K562 (cell line): ENCODE results near the gene ASB2. TPM values are rescaled to one million over a fixed set of nuclear protein-coding genes. Genes with fewer than 3 reads are reported as not detected.

ENCODE experiments used
- ATAC-seq: fragments of 200-7000 bp; cut with Tn5 transposase; 3 replicates; pipeline ENCODE4 v1.9.1; 2020; ENCODE audit warnings: moderate library complexity
- BruUV-seq: library from RNA; stranded (reverse); fragments of 400-500 nt; replicated peaks from 2 replicates; lab custom pipeline; 2021; lab: Mats Ljungman, UMichigan
- CTCF ChIA-PET: fragments of 300-600 bp; formaldehyde crosslinking; extraction: SDS; loops from one replicate; lab custom pipeline; 2021; ENCODE audit warnings: low intra/inter-chr PET ratio; lab: Yijun Ruan, JAX
- POLR2A ChIA-PET: fragments of 300-600, 350-650 bp; sonication (Branson Sonifier 250); formaldehyde crosslinking; extraction: SDS; loops from one replicate; lab custom pipeline; 2021; ENCODE audit warnings: antibody characterized with exemption, inconsistent platforms; lab: Yijun Ruan, JAX
- DNase-seq, 4 experiments: peaks; one replicate each; pipeline versions ENCODE4 v3.0.0 to v3.0.0-alpha.2; 2011 to 2018; ENCODE audit warnings: low spot score in 3 of 4, mixed read lengths in 3 of 4; ENCODE audit errors: extremely low read depth in 1 of 4
- FAIRE-seq: peaks from 2 replicates; lab custom pipeline; 2011; peaks lifted over from hg19 to GRCh38; lab: Jason Lieb, UNC
- H2AFZ ChIP-seq: 2 replicates; pipeline ENCODE4 v1.6.0; 2011; ENCODE audit warnings: low read depth, low read length, control low read depth, inconsistent platforms
- H3K27ac ChIP-seq: fragments of 200-600 bp; 3 replicates; pipeline ENCODE4 v1.8.0; 2011; ENCODE audit warnings: low read depth, mild to moderate bottlenecking, control low read depth, inconsistent platforms, low read length, moderate library complexity, mixed read lengths; ENCODE audit errors: extremely low read depth
- H3K27me3 ChIP-seq, 2 experiments: fragments of 300-600 bp in 1 of 2; 2 replicates in 1 of 2; 3 replicates in 1 of 2; pipeline versions ENCODE4 v1.6.0 to v1.8.0; 2011; ENCODE audit warnings: inconsistent platforms in 2 of 2, low read length in 2 of 2, mild to moderate bottlenecking in 1 of 2, mixed read lengths in 1 of 2, moderate library complexity in 1 of 2; ENCODE audit not compliant: control insufficient read depth in 2 of 2, insufficient read depth in 2 of 2
- H3K36me3 ChIP-seq: fragments of 300-600 bp; 3 replicates; pipeline ENCODE4 v1.8.0; 2011; ENCODE audit warnings: mild to moderate bottlenecking, low read length, inconsistent platforms; ENCODE audit not compliant: control insufficient read depth, insufficient read depth
- H3K4me1 ChIP-seq, 2 experiments: fragments of 200-600 bp in 1 of 2; replicated peaks in 1 of 2; 2 replicates in 1 of 2; 3 replicates in 1 of 2; pipeline versions ENCODE4 v1.5.1 to v1.8.0; 2011; ENCODE audit warnings: inconsistent platforms in 2 of 2, low read length in 2 of 2, mild to moderate bottlenecking in 1 of 2, mixed read lengths in 1 of 2, moderate library complexity in 1 of 2; ENCODE audit not compliant: control insufficient read depth in 2 of 2, insufficient read depth in 2 of 2
- H3K4me2 ChIP-seq: 2 replicates; pipeline ENCODE4 v1.6.1; 2011; ENCODE audit warnings: low read length, control low read depth, inconsistent platforms, mixed read lengths; ENCODE audit not compliant: insufficient read depth
- H3K4me3 ChIP-seq: fragments of 200-600 bp; sonication (generic), shearing (Covaris generic); 2 replicates; pipeline ENCODE4 v1.5.1; 2016; ENCODE audit warnings: control low read depth, inconsistent platforms
- H3K79me2 ChIP-seq: fragments of 200-600 bp; 3 replicates; pipeline ENCODE4 v1.8.0; 2011; ENCODE audit warnings: low read length, inconsistent platforms; ENCODE audit not compliant: control insufficient read depth, insufficient read depth
- H3K9ac ChIP-seq, 2 experiments: 2 replicates each; pipeline versions ENCODE4 v1.6.0 to v1.6.1; 2011; ENCODE audit warnings: low read depth in 2 of 2, low read length in 2 of 2, control low read depth in 1 of 2, inconsistent platforms in 1 of 2, mild to moderate bottlenecking in 1 of 2, mixed read lengths in 1 of 2; ENCODE audit not compliant: insufficient read depth in 1 of 2
- H3K9me1 ChIP-seq: one replicate; pipeline ENCODE4 v1.6.0; 2011; ENCODE audit warnings: inconsistent platforms, mild to moderate bottlenecking, low read length, moderate library complexity; ENCODE audit not compliant: control insufficient read depth, insufficient read depth
- H3K9me3 ChIP-seq: replicated peaks from 2 replicates; pipeline ENCODE4 v1.5.1; 2011; ENCODE audit warnings: low read depth, low read length, inconsistent platforms; ENCODE audit not compliant: control insufficient read depth, insufficient read depth
- H4K20me1 ChIP-seq: replicated peaks from 2 replicates; pipeline ENCODE4 v1.6.1; 2011; ENCODE audit warnings: low read length, inconsistent platforms, mixed read lengths; ENCODE audit not compliant: control insufficient read depth, insufficient read depth
- ESRRA ChIP-seq: fragments of 450-650 bp; IDR thresholded peaks from 2 replicates; pipeline ENCODE4 v1.6.1; 2014; ENCODE audit warnings: low read depth, mild to moderate bottlenecking, moderate library complexity, borderline replicate concordance
- KAT8 ChIP-seq: fragments of 450-650 bp; IDR thresholded peaks from 2 replicates; pipeline ENCODE4 v1.6.1; 2016; ENCODE audit warnings: low read depth, mild to moderate bottlenecking
- RREB1 ChIP-seq: fragments of 250-450 bp; sonication (Bioruptor Pico); IDR thresholded peaks from 2 replicates; pipeline ENCODE4 v1.4.0; 2020
- ZNF124 ChIP-seq: sonication (generic); formaldehyde crosslinking; IDR thresholded peaks from 2 replicates; pipeline ENCODE4 v1.8.1; 2022; ENCODE audit warnings: missing genetic modification reagents
- ZNF232 ChIP-seq: sonication (generic); formaldehyde crosslinking; IDR thresholded peaks from 2 replicates; pipeline ENCODE4 v1.8.0; 2022; ENCODE audit warnings: mild to moderate bottlenecking, missing genetic modification reagents
- ZNF354B ChIP-seq: fragments of 250-450 bp; sonication (Bioruptor Pico); IDR thresholded peaks from 2 replicates; pipeline ENCODE4 v1.4.0; 2020
- ZNF583 ChIP-seq: fragments of 250-450 bp; sonication (Bioruptor Pico); IDR thresholded peaks from 2 replicates; pipeline ENCODE4 v1.4.0; 2020
- WGBS: fragments of 100-300 bp; shearing (Covaris generic); methylation state at CpG from one replicate; pipeline ENCODE4 v1.1.6; 2016; ENCODE audit warnings: low coverage, mixed read lengths; ENCODE audit not compliant: insufficient coverage; ENCODE audit errors: missing lambda C conversion rate; 5-methylcytosine and 5-hydroxymethylcytosine counted together
- in situ Hi-C: fragments of 300-500 bp; cut with MboI; formaldehyde crosslinking; loops from 4 replicates; pipeline ENCODE4 v1.15.0; 2018; ENCODE audit warnings: inconsistent platforms, mixed read lengths
- intact Hi-C: fragments of 100-400 bp; cut with micrococcal nuclease; formaldehyde crosslinking; loops from 2 replicates; pipeline ENCODE4 v1.14.2; 2022
- polyA plus RNA-seq, 8 experiments: library from polyadenylated mRNA; depleted of rRNA in 4 of 8; stranded (reverse) in 5 of 8; unstranded in 3 of 8; fragments of >200 nt; fragmentation: Nextera tagmentation in 2 of 8; fragmentation: Illumina TruSeq in 1 of 8; extraction: Ambion mirVana in 2 of 8; extraction: Trizol in 1 of 8; gene quantifications; 2 replicates each; pipeline versions ENCODE4 v1.2.1 to v1.2.3, GENCODE V29; 2011 to 2014; ENCODE audit warnings: inconsistent platforms in 1 of 8, missing spikeins in 1 of 8
- total RNA-seq, 7 experiments: library from RNA; depleted of rRNA in 6 of 7; stranded (reverse); fragments of >200 nt in 6 of 7; fragmentation: Illumina TruSeq in 2 of 7; extraction: Trizol in 2 of 7; gene quantifications; 2 replicates each; pipeline versions ENCODE4 v1.2.1 to v1.2.3, GENCODE V29; 2011 to 2021; ENCODE audit warnings: low replicate concordance in 1 of 7
- TF ChIP-seq, protein P1 (sequence below): fragments of 250-450 bp; sonication (Bioruptor Pico); IDR thresholded peaks from 2 replicates; pipeline ENCODE4 v1.5.0; 2021

The ASB2 gene
- total and polyA plus RNA-seq, 9 of the 15 experiments (the other 6 are each of a cell fraction or from before 2014, with no cell fraction given): not detected

DNA sequence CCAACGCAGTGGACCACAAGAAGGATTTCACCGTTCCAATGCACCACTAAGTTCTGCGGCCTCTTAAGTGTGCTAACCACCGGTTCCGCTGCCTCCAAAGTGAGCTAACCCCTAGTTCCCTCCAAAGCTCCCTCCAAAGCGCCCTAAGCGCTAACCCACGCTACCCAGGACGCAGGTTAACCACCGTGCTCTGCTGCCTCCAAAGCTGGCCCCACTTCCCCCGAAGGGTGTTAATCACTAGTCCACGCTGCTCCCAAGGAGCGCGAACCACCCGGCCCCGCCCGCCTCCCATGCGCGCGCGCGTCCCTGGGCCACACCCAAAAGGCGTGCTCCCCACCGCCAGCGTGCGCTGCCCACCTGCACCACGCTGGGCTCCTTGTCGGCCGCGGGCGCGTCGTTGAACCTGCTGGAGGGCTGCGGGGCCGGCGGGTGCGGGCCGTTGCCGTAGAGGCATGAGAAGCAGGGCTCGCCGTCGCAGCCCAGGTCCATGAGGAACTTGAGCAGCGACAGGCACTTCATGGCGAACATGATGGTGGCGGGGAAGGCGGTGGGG is 37.5 kb downstream of the ASB2 start (continued):
- no peak for TF ChIP-seq ZNF232 (CRISPR knock-in tag)
- TF ChIP-seq, all 486 proteins: peak for 0

GRCh38 chr14:93937519-93937918 is 38.9 kb downstream of the ASB2 start:
- intact Hi-C loops (loop anchor here (5.0 kb wide), 1 partner anchor 65 kb away; no protein-coding TSS in a partner anchor), in situ Hi-C loops (no loop called here)
- no peak overlapping the region for H2AFZ ChIP-seq
- POLR2A ChIA-PET: interaction anchor here (1.0 kb wide), 1 partner anchor 10 kb away, joined by 4 read pairs; the partner anchor contains the start of gene FAM181A
- DNase-seq (no peak), FAIRE-seq (no peak), ATAC-seq (no peak)
- H3K27me3 ChIP-seq: peaks cover 0 to 19% of the 10 kb centered on the region in 2 experiments; a peak in 2 of 5 replicates
- H3K9me3 ChIP-seq: no peaks in the 10 kb centered on the region
- WGBS: 1% methylated on average over 11 of the region's 13 CpGs
- TF ChIP-seq KAT8 (no peak), ZNF583 (CRISPR knock-in tag) (no peak), ZNF354B (CRISPR knock-in tag) (no peak), RREB1 (CRISPR knock-in tag) (no peak), ZNF124 (CRISPR knock-in tag) (no peak), ESRRA (no peak)
- TF ChIP-seq, protein P1, sequence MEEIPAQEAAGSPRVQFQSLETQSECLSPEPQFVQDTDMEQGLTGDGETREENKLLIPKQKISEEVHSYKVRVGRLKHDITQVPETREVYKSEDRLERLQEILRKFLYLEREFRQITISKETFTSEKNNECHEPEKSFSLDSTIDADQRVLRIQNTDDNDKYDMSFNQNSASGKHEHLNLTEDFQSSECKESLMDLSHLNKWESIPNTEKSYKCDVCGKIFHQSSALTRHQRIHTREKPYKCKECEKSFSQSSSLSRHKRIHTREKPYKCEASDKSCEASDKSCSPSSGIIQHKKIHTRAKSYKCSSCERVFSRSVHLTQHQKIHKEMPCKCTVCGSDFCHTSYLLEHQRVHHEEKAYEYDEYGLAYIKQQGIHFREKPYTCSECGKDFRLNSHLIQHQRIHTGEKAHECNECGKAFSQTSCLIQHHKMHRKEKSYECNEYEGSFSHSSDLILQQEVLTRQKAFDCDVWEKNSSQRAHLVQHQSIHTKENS (CRISPR knock-in tag): no peak
- H3K79me2 ChIP-seq: no peaks in the 10 kb centered on the region
- BruUV-seq: no TSS peak
- no peaks in the 10 kb centered on the region for H3K9me1 ChIP-seq
- no peaks in the 10 kb centered on the region for H3K36me3 ChIP-seq
- 0 out of 5 replicates have a peak, but pooled peaks cover 0 to 2% of the 10 kb centered on the region in 2 experiments for H3K4me1 ChIP-seq
- H3K27ac ChIP-seq: no peak overlapping the region
- H4K20me1 ChIP-seq: no peaks in the 10 kb centered on the region
- no peak overlapping the region for H3K4me2 ChIP-seq
- CTCF ChIA-PET: no interaction called here
- no peak overlapping the region for H3K9ac ChIP-seq
- no peak overlapping the region for H3K4me3 ChIP-seq
